H9 (cell line): Measurements from ENCODE around the gene SGTB. TPM values are rescaled to one million over a fixed set of nuclear protein-coding genes. Genes with fewer than 3 reads are reported as not detected.

Source experiments
- DNase-seq: peaks from one replicate; pipeline ENCODE4 v3.0.0-alpha.2; 2017
- H2AFZ ChIP-seq: one replicate; pipeline ENCODE4 v1.6.1; 2013; ENCODE audit warnings: mild to moderate bottlenecking, low read length, control low read depth, moderate library complexity
- H2AK5ac ChIP-seq: 2 replicates; pipeline ENCODE4 v1.6.1; 2013; ENCODE audit warnings: low read length, control low read depth, mixed read lengths; ENCODE audit not compliant: insufficient read length
- H2BK120ac ChIP-seq: one replicate; pipeline ENCODE4 v1.6.1; 2013; ENCODE audit warnings: low read depth, mild to moderate bottlenecking, low read length, control low read depth, inconsistent platforms; ENCODE audit not compliant: poor library complexity, severe bottlenecking
- H2BK12ac ChIP-seq: 2 replicates; pipeline ENCODE4 v1.6.1; 2013; ENCODE audit warnings: low read length, control low read depth, mixed read lengths, low read depth; ENCODE audit not compliant: insufficient read length
- H2BK15ac ChIP-seq: 2 replicates; pipeline ENCODE4 v1.6.1; 2013; ENCODE audit warnings: low read depth, low read length, control low read depth
- H2BK20ac ChIP-seq: one replicate; pipeline ENCODE4 v1.6.1; 2013; ENCODE audit warnings: low read depth, mild to moderate bottlenecking, low read length, control low read depth, inconsistent platforms; ENCODE audit not compliant: poor library complexity, severe bottlenecking
- H2BK5ac ChIP-seq: 2 replicates; pipeline ENCODE4 v1.6.1; 2013; ENCODE audit warnings: low read length, control low read depth, mixed read lengths; ENCODE audit not compliant: insufficient read length
- H3K14ac ChIP-seq: 2 replicates; pipeline ENCODE4 v1.6.1; 2013; ENCODE audit warnings: low read length, control low read depth; ENCODE audit not compliant: insufficient read depth
- H3K18ac ChIP-seq: 2 replicates; pipeline ENCODE4 v1.6.1; 2013; ENCODE audit warnings: low read depth, mild to moderate bottlenecking, mixed read lengths, low read length, control low read depth; ENCODE audit not compliant: insufficient read length
- H3K23ac ChIP-seq: 2 replicates; pipeline ENCODE4 v1.6.1; 2013; ENCODE audit warnings: low read length, control low read depth, mixed read lengths, low read depth; ENCODE audit not compliant: insufficient read length
- H3K23me2 ChIP-seq: 2 replicates; pipeline ENCODE4 v1.6.1; 2013; ENCODE audit warnings: low read depth, mild to moderate bottlenecking, mixed read lengths, low read length, control low read depth; ENCODE audit not compliant: insufficient read length, poor library complexity, severe bottlenecking
- H3K27ac ChIP-seq: 2 replicates; pipeline ENCODE4 v1.5.1; 2013; ENCODE audit warnings: low read length, control low read depth, mixed read lengths, low read depth; ENCODE audit not compliant: insufficient read length
- H3K27me3 ChIP-seq: 2 replicates; pipeline ENCODE4 v1.6.1; 2013; ENCODE audit warnings: low read length, control low read depth, inconsistent platforms; ENCODE audit not compliant: insufficient read depth
- H3K4ac ChIP-seq: 2 replicates; pipeline ENCODE4 v1.6.1; 2013; ENCODE audit warnings: low read depth, mild to moderate bottlenecking, control low read depth, inconsistent platforms, low read length, moderate library complexity
- H3K4me1 ChIP-seq: 2 replicates; pipeline ENCODE4 v1.6.1; 2013; ENCODE audit warnings: low read length, control low read depth, inconsistent platforms; ENCODE audit not compliant: insufficient read depth
- H3K4me2 ChIP-seq: 2 replicates; pipeline ENCODE4 v1.6.1; 2013; ENCODE audit warnings: low read length, control low read depth, mixed read lengths; ENCODE audit not compliant: insufficient read length, insufficient read depth
- H3K56ac ChIP-seq: 2 replicates; pipeline ENCODE4 v1.6.1; 2013; ENCODE audit warnings: low read depth, mild to moderate bottlenecking, mixed read lengths, low read length, control low read depth; ENCODE audit not compliant: insufficient read length
- H3K79me1 ChIP-seq: 2 replicates; pipeline ENCODE4 v1.6.1; 2013; ENCODE audit warnings: low read depth, mild to moderate bottlenecking, moderate library complexity, low read length, control low read depth, inconsistent platforms; ENCODE audit not compliant: insufficient read depth, poor library complexity, severe bottlenecking
- H3K79me2 ChIP-seq: 2 replicates; pipeline ENCODE4 v1.6.1; 2013; ENCODE audit warnings: low read length, control low read depth, inconsistent platforms; ENCODE audit not compliant: insufficient read depth
- H3K9ac ChIP-seq: 2 replicates; pipeline ENCODE4 v1.6.1; 2013; ENCODE audit warnings: low read length, control low read depth, mixed read lengths; ENCODE audit not compliant: insufficient read length; ENCODE audit errors: extremely low read depth
- H3K9me3 ChIP-seq: one replicate; pipeline ENCODE4 v1.6.1; 2013; ENCODE audit warnings: low read depth, low read length, inconsistent platforms; ENCODE audit not compliant: control insufficient read depth
- H3T11ph ChIP-seq: one replicate; pipeline ENCODE4 v1.6.1; 2013; ENCODE audit warnings: mild to moderate bottlenecking, low read length, control low read depth, inconsistent platforms
- H4K20me1 ChIP-seq: one replicate; pipeline ENCODE4 v1.6.1; 2013; ENCODE audit not compliant: control insufficient read depth, insufficient read length, insufficient read depth
- H4K5ac ChIP-seq: 2 replicates; pipeline ENCODE4 v1.6.1; 2013; ENCODE audit warnings: low read depth, mild to moderate bottlenecking, mixed read lengths, low read length, control low read depth; ENCODE audit not compliant: insufficient read length
- H4K8ac ChIP-seq: replicated peaks from 2 replicates; pipeline ENCODE4 v1.6.1; 2013; ENCODE audit warnings: low read length, control low read depth, mixed read lengths, low read depth; ENCODE audit not compliant: insufficient read length
- H4K91ac ChIP-seq: 2 replicates; pipeline ENCODE4 v1.6.1; 2013; ENCODE audit warnings: low read depth, mild to moderate bottlenecking, moderate library complexity, mixed read lengths, low read length, control low read depth; ENCODE audit not compliant: insufficient read length
- H3K27ac Mint-ChIP-seq, 3 experiments: 2 replicates in 2 of 3; 3 replicates in 1 of 3; pipeline ENCODE4 v1.8.0; 2020 to 2021; ENCODE audit warnings: mixed read lengths in 3 of 3, mild to moderate bottlenecking in 1 of 3, moderate library complexity in 1 of 3
- H3K27me3 Mint-ChIP-seq: 2 replicates; pipeline ENCODE4 v1.8.0; 2021; ENCODE audit warnings: low read depth, mild to moderate bottlenecking, moderate library complexity, mixed read lengths
- H3K36me3 Mint-ChIP-seq, 3 experiments: 2 replicates in 2 of 3; 3 replicates in 1 of 3; pipeline ENCODE4 v1.8.0; 2020 to 2021; ENCODE audit warnings: low read depth in 3 of 3, mixed read lengths in 3 of 3; ENCODE audit not compliant: insufficient read depth in 1 of 3
- H3K4me1 Mint-ChIP-seq, 2 experiments: 2 replicates each; pipeline ENCODE4 v1.8.0; 2020; ENCODE audit warnings: mixed read lengths in 2 of 2
- H3K4me3 Mint-ChIP-seq, 2 experiments: 2 replicates in 1 of 2; 3 replicates in 1 of 2; pipeline ENCODE4 v1.8.0; 2020 to 2021; ENCODE audit warnings: mild to moderate bottlenecking in 2 of 2, mixed read lengths in 2 of 2, moderate library complexity in 1 of 2
- H3K9me3 Mint-ChIP-seq, 2 experiments: 2 replicates in 1 of 2; 3 replicates in 1 of 2; pipeline ENCODE4 v1.8.0; 2020; ENCODE audit warnings: mild to moderate bottlenecking in 2 of 2, mixed read lengths in 2 of 2, moderate library complexity in 1 of 2
- WGBS: extraction: QIAGEN DNeasy Blood & Tissue Kit; methylation state at CpG from one replicate; pipeline ENCODE4 v1.1.7; 2013; ENCODE audit warnings: missing lambda C conversion rate, low lambda C conversion rate, mixed read lengths; ENCODE audit not compliant: insufficient read length; ENCODE audit errors: extremely low coverage; 5-methylcytosine and 5-hydroxymethylcytosine counted together
- total RNA-seq: library from RNA; stranded (reverse); gene quantifications from 2 replicates; pipeline ENCODE4 v1.2.1, GENCODE V29; 2021
- TF ChIP-seq, protein P1 (sequence below): fragments of 200-600 bp; sonication (generic); conservative IDR thresholded peaks from 3 replicates; pipeline ENCODE4 v1.8.0; 2021; ENCODE audit warnings: antibody characterized with exemption, mild to moderate bottlenecking

Gene SGTB
- total RNA-seq, 1 experiment from 2014 or later, result 18.7 TPM

DNA sequence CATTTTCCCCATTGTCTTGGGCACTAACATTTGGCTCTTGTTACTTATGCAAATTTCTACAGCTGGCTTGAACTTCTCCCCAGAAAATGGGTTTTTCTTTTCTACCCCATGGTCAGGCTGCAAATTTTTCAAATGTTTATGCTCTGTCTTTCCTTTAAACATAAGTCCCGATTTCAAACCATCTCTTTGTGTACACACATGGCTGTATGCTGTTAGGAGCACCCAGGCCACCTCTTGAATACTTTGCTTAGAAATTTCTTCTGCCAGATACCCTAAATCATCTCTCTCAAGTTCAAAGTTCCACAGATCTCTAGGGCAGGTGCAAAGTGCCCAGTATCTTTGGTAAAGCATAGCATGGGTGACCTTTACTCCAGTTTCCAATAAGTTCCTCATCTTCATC, 45.7 kb upstream of the SGTB start:
- Histone ChIP-seq H4K91ac (no peak overlapping the region), H3K27ac (no peak overlapping the region), H2BK12ac (no peak overlapping the region), H3K27me3 (no peaks in the 10 kb centered on the region), H2AK5ac (no peak overlapping the region), H2BK5ac (no peak overlapping the region), H2BK20ac (no peak overlapping the region), H2AFZ (no peak overlapping the region), H3K23me2 (no peaks in the 10 kb centered on the region), H4K20me1 (peaks cover 5% of the 10 kb centered on the region), H3K14ac (no peak overlapping the region), H3K4ac (no peak overlapping the region), H4K8ac (no peak overlapping the region), H2BK15ac (no peak overlapping the region), H2BK120ac (no peak overlapping the region), H3K23ac (no peak overlapping the region), H3K9ac (no peak overlapping the region), H3K79me2 (no peaks in the 10 kb centered on the region; the same call in 1 of the 2 replicates), H3K56ac (no peak overlapping the region), H3K79me1 (no peaks in the 10 kb centered on the region), H3K9me3 (no peaks in the 10 kb centered on the region), H3K4me1 (no peaks in the 10 kb centered on the region), H3K4me2 (no peak overlapping the region), H3T11ph (no peak overlapping the region), H4K5ac (no peak overlapping the region), H3K18ac (no peak overlapping the region)
- WGBS, result no CpG with 5 or more reads among the region's 1 CpG
- H3K27me3 Mint-ChIP-seq, result no peaks in the 10 kb centered on the region
- no peak overlapping the region for H3K4me3 Mint-ChIP-seq
- no peak for DNase-seq
- H3K9me3 Mint-ChIP-seq, result peaks cover 0 to 7% of the 10 kb centered on the region in 2 experiments; a peak in 2 of 5 replicates
- peaks cover 18% of the 10 kb centered on the region in 2 experiments for H3K4me1 Mint-ChIP-seq
- TF ChIP-seq, protein P1, sequence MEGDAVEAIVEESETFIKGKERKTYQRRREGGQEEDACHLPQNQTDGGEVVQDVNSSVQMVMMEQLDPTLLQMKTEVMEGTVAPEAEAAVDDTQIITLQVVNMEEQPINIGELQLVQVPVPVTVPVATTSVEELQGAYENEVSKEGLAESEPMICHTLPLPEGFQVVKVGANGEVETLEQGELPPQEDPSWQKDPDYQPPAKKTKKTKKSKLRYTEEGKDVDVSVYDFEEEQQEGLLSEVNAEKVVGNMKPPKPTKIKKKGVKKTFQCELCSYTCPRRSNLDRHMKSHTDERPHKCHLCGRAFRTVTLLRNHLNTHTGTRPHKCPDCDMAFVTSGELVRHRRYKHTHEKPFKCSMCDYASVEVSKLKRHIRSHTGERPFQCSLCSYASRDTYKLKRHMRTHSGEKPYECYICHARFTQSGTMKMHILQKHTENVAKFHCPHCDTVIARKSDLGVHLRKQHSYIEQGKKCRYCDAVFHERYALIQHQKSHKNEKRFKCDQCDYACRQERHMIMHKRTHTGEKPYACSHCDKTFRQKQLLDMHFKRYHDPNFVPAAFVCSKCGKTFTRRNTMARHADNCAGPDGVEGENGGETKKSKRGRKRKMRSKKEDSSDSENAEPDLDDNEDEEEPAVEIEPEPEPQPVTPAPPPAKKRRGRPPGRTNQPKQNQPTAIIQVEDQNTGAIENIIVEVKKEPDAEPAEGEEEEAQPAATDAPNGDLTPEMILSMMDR, result no peak
- H3K36me3 Mint-ChIP-seq, result peaks cover 39 to 48% (median 42%) of the 10 kb centered on the region in 3 experiments
- H3K27ac Mint-ChIP-seq, result no peak overlapping the region; a peak in 4 of 7 replicates
